ENCODE measurements around the gene CCDC172. TPM values are rescaled to one million over a fixed set of nuclear protein-coding genes. Genes with fewer than 3 reads are reported as not detected.

The CCDC172 gene
- total RNA-seq, 1 donor from 2014 or later = not detected

DNA sequence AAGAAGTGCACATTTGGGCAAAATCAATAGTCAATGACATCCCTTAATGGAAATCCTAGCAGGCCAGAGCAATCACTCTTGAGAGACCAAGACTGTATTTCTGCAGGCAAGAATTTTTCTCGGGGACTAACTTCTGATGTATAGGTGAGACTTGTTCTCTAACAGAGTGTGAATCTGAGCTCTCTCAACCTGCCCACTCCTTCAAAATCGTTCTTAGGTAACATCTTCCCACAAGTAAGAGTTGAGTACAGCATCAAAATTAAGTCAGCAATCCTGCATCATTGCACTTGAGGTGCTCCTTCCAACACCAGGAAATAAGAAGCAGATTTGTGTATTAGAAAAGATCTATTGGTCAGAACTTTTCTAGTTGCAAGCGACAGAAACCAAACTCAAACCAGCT lies 25.7 kb upstream of the CCDC172 start:
- H2AFZ ChIP-seq (ENCODE audit: low read depth, low read length) = no peak overlapping the region
- H3K36me3 ChIP-seq (ENCODE audit: insufficient read depth, low read length) = no peaks in the 10 kb centered on the region
- H4K20me1 ChIP-seq (ENCODE audit: insufficient read depth, low read length) = no peaks in the 10 kb centered on the region
- no peaks in the 10 kb centered on the region for H3K27me3 ChIP-seq (ENCODE audit: insufficient read depth, low read length)
- H3K27ac ChIP-seq (ENCODE audit: low read depth, low read length) = no peak overlapping the region
- DNase-seq (ENCODE audit: low read depth) = no peak
- H3K36me3 Mint-ChIP-seq (ENCODE audit: low read depth, unreplicated experiment) = no peaks in the 10 kb centered on the region
- no peak for FAIRE-seq
- no peak overlapping the region for H3K4me2 ChIP-seq (ENCODE audit: low read length)
- H3K4me3 Mint-ChIP-seq (ENCODE audit: unreplicated experiment) = no peak overlapping the region
- H3K27ac Mint-ChIP-seq (ENCODE audit: unreplicated experiment) = no peak overlapping the region
- TF ChIP-seq EZH2 (IDR thresholded peaks at IDR 0.05; ENCODE audit: insufficient read depth, low read length) = no peak
- TF ChIP-seq, protein P1, sequence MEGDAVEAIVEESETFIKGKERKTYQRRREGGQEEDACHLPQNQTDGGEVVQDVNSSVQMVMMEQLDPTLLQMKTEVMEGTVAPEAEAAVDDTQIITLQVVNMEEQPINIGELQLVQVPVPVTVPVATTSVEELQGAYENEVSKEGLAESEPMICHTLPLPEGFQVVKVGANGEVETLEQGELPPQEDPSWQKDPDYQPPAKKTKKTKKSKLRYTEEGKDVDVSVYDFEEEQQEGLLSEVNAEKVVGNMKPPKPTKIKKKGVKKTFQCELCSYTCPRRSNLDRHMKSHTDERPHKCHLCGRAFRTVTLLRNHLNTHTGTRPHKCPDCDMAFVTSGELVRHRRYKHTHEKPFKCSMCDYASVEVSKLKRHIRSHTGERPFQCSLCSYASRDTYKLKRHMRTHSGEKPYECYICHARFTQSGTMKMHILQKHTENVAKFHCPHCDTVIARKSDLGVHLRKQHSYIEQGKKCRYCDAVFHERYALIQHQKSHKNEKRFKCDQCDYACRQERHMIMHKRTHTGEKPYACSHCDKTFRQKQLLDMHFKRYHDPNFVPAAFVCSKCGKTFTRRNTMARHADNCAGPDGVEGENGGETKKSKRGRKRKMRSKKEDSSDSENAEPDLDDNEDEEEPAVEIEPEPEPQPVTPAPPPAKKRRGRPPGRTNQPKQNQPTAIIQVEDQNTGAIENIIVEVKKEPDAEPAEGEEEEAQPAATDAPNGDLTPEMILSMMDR (IDR thresholded peaks at IDR 0.05; ENCODE audit: insufficient read depth, low read depth, low read length) = no peak
- H3K9me3 Mint-ChIP-seq (ENCODE audit: unreplicated experiment) = peaks cover 3% of the 10 kb centered on the region
- no peaks in the 10 kb centered on the region for H3K4me1 ChIP-seq (ENCODE audit: insufficient read depth, low read length)
- H3K79me2 ChIP-seq (ENCODE audit: insufficient read depth, low read length) = no peaks in the 10 kb centered on the region
- no peaks in the 10 kb centered on the region for H3K9me3 ChIP-seq (ENCODE audit: insufficient read depth, low read depth, low read length)
- no peak overlapping the region for H3K4me3 ChIP-seq (ENCODE audit: insufficient read depth, low read depth, low read length)
- H3K9ac ChIP-seq (ENCODE audit: low read length) = no peak overlapping the region
- peaks cover 17% of the 10 kb centered on the region for H3K27me3 Mint-ChIP-seq (ENCODE audit: low read depth, unreplicated experiment)
- H3K4me1 Mint-ChIP-seq (ENCODE audit: low read depth, unreplicated experiment) = peaks cover 3% of the 10 kb centered on the region

DNA sequence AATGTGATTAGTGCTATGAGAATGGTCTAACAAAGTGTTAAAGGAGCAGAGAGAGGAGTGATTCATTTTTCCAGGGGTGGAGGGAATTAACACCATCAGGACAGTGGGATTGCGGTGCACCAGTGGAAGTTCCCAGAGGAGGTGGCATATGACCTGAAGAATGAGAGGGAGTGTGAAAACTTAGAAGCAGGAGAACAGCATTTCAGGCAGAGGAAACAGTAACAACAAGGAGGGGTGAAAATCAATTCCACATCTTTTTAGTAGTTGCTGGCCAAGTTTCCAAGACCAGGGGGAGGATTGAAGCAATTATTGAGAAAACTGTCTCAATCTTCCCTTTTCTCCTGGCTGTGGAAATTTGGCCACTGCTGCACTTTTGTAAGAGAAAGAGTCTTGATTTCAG lies 23.7 kb upstream of the CCDC172 start:
- Mint-ChIP-seq H3K4me1 (ENCODE audit: low read depth, unreplicated experiment) (peaks cover 12% of the 10 kb centered on the region), H3K27ac (ENCODE audit: unreplicated experiment) (no peak overlapping the region), H3K36me3 (ENCODE audit: low read depth, unreplicated experiment) (no peaks in the 10 kb centered on the region), H3K27me3 (ENCODE audit: low read depth, unreplicated experiment) (peaks cover 17% of the 10 kb centered on the region), H3K4me3 (ENCODE audit: unreplicated experiment) (no peak overlapping the region), H3K9me3 (ENCODE audit: unreplicated experiment) (peaks cover 3% of the 10 kb centered on the region)
- Histone ChIP-seq H3K4me2 (ENCODE audit: low read length) (no peak overlapping the region), H4K20me1 (ENCODE audit: insufficient read depth, low read length) (no peaks in the 10 kb centered on the region), H3K4me1 (ENCODE audit: insufficient read depth, low read length) (no peaks in the 10 kb centered on the region), H3K4me3 (ENCODE audit: insufficient read depth, low read depth, low read length) (no peak overlapping the region), H3K27me3 (ENCODE audit: insufficient read depth, low read length) (no peaks in the 10 kb centered on the region), H3K79me2 (ENCODE audit: insufficient read depth, low read length) (no peaks in the 10 kb centered on the region), H3K27ac (ENCODE audit: low read depth, low read length) (no peak overlapping the region), H3K9ac (ENCODE audit: low read length) (no peak overlapping the region), H3K36me3 (ENCODE audit: insufficient read depth, low read length) (no peaks in the 10 kb centered on the region), H3K9me3 (ENCODE audit: insufficient read depth, low read depth, low read length) (no peaks in the 10 kb centered on the region), H2AFZ (ENCODE audit: low read depth, low read length) (no peak overlapping the region)
- FAIRE-seq (no peak), DNase-seq (ENCODE audit: low read depth) (no peak)
- TF ChIP-seq EZH2 (IDR thresholded peaks at IDR 0.05; ENCODE audit: insufficient read depth, low read length) = no peak
- TF ChIP-seq, protein P1 (IDR thresholded peaks at IDR 0.05; ENCODE audit: insufficient read depth, low read depth, low read length) = no peak

DNA sequence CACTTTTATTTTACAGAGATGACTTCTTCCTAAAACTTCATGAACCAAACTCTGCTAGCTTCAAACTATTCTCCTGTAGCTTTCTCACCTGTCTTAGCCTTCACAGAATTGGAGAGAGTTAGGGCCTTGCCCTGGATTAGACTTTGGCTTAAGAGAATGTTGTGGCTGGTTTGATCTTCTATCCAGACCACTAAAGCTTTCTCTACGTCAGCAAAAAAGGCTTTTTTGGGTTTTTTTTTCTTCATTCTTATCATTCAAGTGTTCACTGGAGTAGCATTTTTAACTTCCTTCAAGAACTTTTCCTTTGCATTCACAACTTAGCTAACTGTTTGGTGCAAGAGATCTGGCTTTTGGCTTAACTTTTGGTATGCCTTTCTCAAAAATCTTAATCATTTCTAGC lies 19.3 kb upstream of the CCDC172 start:
- TF ChIP-seq, protein P1 (IDR thresholded peaks at IDR 0.05; ENCODE audit: insufficient read depth, low read depth, low read length) = no peak
- no peak for TF ChIP-seq EZH2 (IDR thresholded peaks at IDR 0.05; ENCODE audit: insufficient read depth, low read length)
- H3K27ac ChIP-seq (ENCODE audit: low read depth, low read length) = no peak overlapping the region
- no peaks in the 10 kb centered on the region for H3K4me1 ChIP-seq (ENCODE audit: insufficient read depth, low read length)
- H3K9me3 ChIP-seq (ENCODE audit: insufficient read depth, low read depth, low read length) = no peaks in the 10 kb centered on the region
- no peak overlapping the region for H3K27ac Mint-ChIP-seq (ENCODE audit: unreplicated experiment)
- no peak overlapping the region for H2AFZ ChIP-seq (ENCODE audit: low read depth, low read length)
- no peak for FAIRE-seq
- no peak overlapping the region for H3K4me2 ChIP-seq (ENCODE audit: low read length)
- H3K27me3 Mint-ChIP-seq (ENCODE audit: low read depth, unreplicated experiment) = peaks cover under 1% of the 10 kb centered on the region
- no peaks in the 10 kb centered on the region for H3K79me2 ChIP-seq (ENCODE audit: insufficient read depth, low read length)
- no peaks in the 10 kb centered on the region for H3K36me3 ChIP-seq (ENCODE audit: insufficient read depth, low read length)
- H3K27me3 ChIP-seq (ENCODE audit: insufficient read depth, low read length) = no peaks in the 10 kb centered on the region
- no peak overlapping the region for H3K9ac ChIP-seq (ENCODE audit: low read length)
- peaks cover 3% of the 10 kb centered on the region for H3K9me3 Mint-ChIP-seq (ENCODE audit: unreplicated experiment)
- H3K4me1 Mint-ChIP-seq (ENCODE audit: low read depth, unreplicated experiment) = peaks cover 12% of the 10 kb centered on the region
- DNase-seq (ENCODE audit: low read depth) = no peak
- H3K4me3 ChIP-seq (ENCODE audit: insufficient read depth, low read depth, low read length) = no peak overlapping the region
- no peaks in the 10 kb centered on the region for H4K20me1 ChIP-seq (ENCODE audit: insufficient read depth, low read length)
- H3K4me3 Mint-ChIP-seq (ENCODE audit: unreplicated experiment) = no peak overlapping the region
- no peaks in the 10 kb centered on the region for H3K36me3 Mint-ChIP-seq (ENCODE audit: low read depth, unreplicated experiment)

Data from astrocyte (in vitro differentiated cells and primary cell).